C4-2B (cell line): Measurements from ENCODE around the gene EDDM13.

Source experiments
- CTCF ChIP-seq: fragments of 450-650 bp; conservative IDR thresholded peaks from 2 replicates; pipeline ENCODE4 v1.5.1; 2017; ENCODE audit warnings: mild to moderate bottlenecking
- ZFX ChIP-seq: fragments of 450-650 bp; IDR thresholded peaks from 2 replicates; pipeline ENCODE4 v1.6.1; 2017

GRCh38 chr19:56261145-56261544 is 11.4 kb upstream of the EDDM13 start:
- TF ChIP-seq CTCF (no peak), ZFX (no peak)
